HL-60 (cell line): Measurements from ENCODE around the gene ZFR.

Experiments
- DNase-seq, 2 experiments: peaks; one replicate each; pipeline ENCODE4 v3.0.0-alpha.2; 2010 to 2020; ENCODE audit warnings: low read depth in 1 of 2, low spot score in 1 of 2
- H3K27ac ChIP-seq: fragments of 250-450 bp; sonication (Bioruptor Pico); replicated peaks from 2 replicates; pipeline ENCODE4 v1.5.1; 2020; ENCODE audit warnings: mild to moderate bottlenecking, moderate library complexity
- H3K27me3 ChIP-seq: fragments of 250-450 bp; sonication (Bioruptor Pico); 2 replicates; pipeline ENCODE4 v1.5.1; 2021; ENCODE audit warnings: mild to moderate bottlenecking, moderate library complexity; ENCODE audit not compliant: insufficient read depth, poor library complexity, severe bottlenecking
- H3K4me3 ChIP-seq: replicated peaks from 2 replicates; pipeline ENCODE4 v1.5.1; 2011; ENCODE audit warnings: mild to moderate bottlenecking, control low read depth, low read length; ENCODE audit not compliant: insufficient read depth
- CTCF ChIP-seq: IDR thresholded peaks from one replicate; pipeline ENCODE4 v1.5.1; 2011; ENCODE audit warnings: low read length, control low read depth, inconsistent platforms; ENCODE audit not compliant: insufficient read depth
- GABPA ChIP-seq: IDR thresholded peaks from 2 replicates; pipeline ENCODE4 v1.6.1; 2012; ENCODE audit warnings: low read depth
- POLR2AphosphoS5 ChIP-seq: IDR thresholded peaks from 2 replicates; pipeline ENCODE4 v1.6.1; 2012; ENCODE audit warnings: low read depth
- REST ChIP-seq: IDR thresholded peaks from 2 replicates; pipeline ENCODE4 v1.6.1; 2012; ENCODE audit warnings: low read depth; ENCODE audit not compliant: insufficient replicate concordance
- SPI1 ChIP-seq: IDR thresholded peaks from 2 replicates; pipeline ENCODE4 v1.6.1; 2012; ENCODE audit warnings: low read depth, mild to moderate bottlenecking, borderline replicate concordance

Gene ZFR

DNA sequence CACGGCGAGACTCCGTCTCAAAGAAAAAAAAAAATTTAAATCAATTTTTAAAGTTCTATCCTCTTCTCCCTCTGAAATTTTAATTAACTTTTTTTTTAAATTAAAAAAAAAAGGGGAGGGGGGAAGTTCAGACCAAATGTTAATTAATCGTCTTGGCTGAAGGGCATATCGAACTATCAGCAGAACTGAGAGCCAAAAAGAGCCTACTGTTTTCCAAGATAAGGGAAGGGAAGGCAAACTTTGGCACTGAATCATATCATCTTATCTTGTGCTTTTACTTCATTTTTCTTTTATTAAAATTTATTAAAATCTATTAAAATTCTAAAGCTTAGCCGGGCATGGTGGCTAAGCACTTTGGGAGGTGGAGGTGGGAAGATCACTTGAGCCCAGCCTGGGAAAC, 85.9 kb downstream of the ZFR start:
- no peak overlapping the region for H3K4me3 ChIP-seq
- H3K27me3 ChIP-seq: no peaks in the 10 kb centered on the region
- TF ChIP-seq POLR2AphosphoS5 (no peak), GABPA (no peak), SPI1 (no peak), REST (no peak), CTCF (no peak)
- no peak for DNase-seq
- H3K27ac ChIP-seq: no peak overlapping the region

DNA sequence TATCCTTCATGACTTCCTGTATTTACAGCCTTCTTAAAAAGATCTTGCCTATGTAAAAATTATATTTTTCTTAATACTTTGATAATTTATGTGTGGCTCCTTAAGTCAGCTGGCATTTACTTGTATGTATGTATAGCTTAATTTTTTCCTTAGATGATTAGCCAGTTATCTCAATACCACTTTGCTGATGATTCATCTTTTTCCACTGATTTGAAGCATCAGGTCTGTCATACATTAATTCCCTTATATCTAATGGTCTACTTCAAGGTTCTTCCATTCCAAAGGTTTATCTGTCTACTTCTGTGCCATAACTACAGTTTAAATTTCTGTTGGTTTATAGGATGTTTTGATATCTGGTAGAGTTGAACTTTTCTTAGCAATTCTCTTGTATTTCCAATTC, 86.9 kb downstream of the ZFR start:
- Histone ChIP-seq H3K27ac (no peak overlapping the region), H3K4me3 (no peak overlapping the region), H3K27me3 (no peaks in the 10 kb centered on the region)
- no peak for DNase-seq
- TF ChIP-seq REST (no peak), GABPA (no peak), CTCF (no peak), POLR2AphosphoS5 (no peak), SPI1 (no peak)

GRCh38 chr5:32355686-32356085, 88.9 kb downstream of the ZFR start:
- no peak overlapping the region for H3K4me3 ChIP-seq
- H3K27me3 ChIP-seq: no peaks in the 10 kb centered on the region
- DNase-seq: no peak
- TF ChIP-seq GABPA: no peak
- no peak for TF ChIP-seq REST
- TF ChIP-seq SPI1: no peak
- no peak for TF ChIP-seq CTCF
- TF ChIP-seq POLR2AphosphoS5: no peak
- H3K27ac ChIP-seq: no peak overlapping the region
